Loucy (cell line): ENCODE measurements around the gene GLDC.

Source experiments
- H2AFZ ChIP-seq: fragments of 200-600 bp; sonication (generic); 2 replicates; pipeline ENCODE4 v1.6.0; 2016; ENCODE audit warnings: antibody characterized with exemption, mild to moderate bottlenecking, low read length, moderate library complexity
- H3F3A ChIP-seq: fragments of 200-600 bp; 2 replicates; pipeline ENCODE4 v1.6.0; 2016; ENCODE audit warnings: antibody characterized with exemption, low read depth, mild to moderate bottlenecking
- H3K27me3 ChIP-seq: fragments of 200-600 bp; sonication (generic); 2 replicates; pipeline ENCODE4 v1.6.1; 2014; ENCODE audit warnings: low read length, mild to moderate bottlenecking; ENCODE audit not compliant: insufficient read depth, poor library complexity, severe bottlenecking
- H3K36me3 ChIP-seq: fragments of 200-600 bp; sonication (generic); 2 replicates; pipeline ENCODE4 v1.6.1; 2016; ENCODE audit warnings: low read length; ENCODE audit not compliant: insufficient read depth
- H3K4me1 ChIP-seq: fragments of 200-600 bp; sonication (generic); 2 replicates; pipeline ENCODE4 v1.5.1; 2014; ENCODE audit warnings: low read length, mild to moderate bottlenecking; ENCODE audit not compliant: insufficient read depth, poor library complexity, severe bottlenecking
- H3K4me2 ChIP-seq: fragments of 200-600 bp; sonication (generic); 2 replicates; pipeline ENCODE4 v1.6.0; 2014; ENCODE audit warnings: antibody characterized with exemption, low read length, low read depth, mild to moderate bottlenecking; ENCODE audit not compliant: poor library complexity, severe bottlenecking
- H3K4me3 ChIP-seq: fragments of 200-600 bp; sonication (generic); 2 replicates; pipeline ENCODE4 v1.5.1; 2014; ENCODE audit warnings: low read length, mild to moderate bottlenecking, mixed read lengths; ENCODE audit not compliant: poor library complexity, severe bottlenecking
- H3K79me2 ChIP-seq: fragments of 200-600 bp; sonication (generic); 2 replicates; pipeline ENCODE4 v1.6.1; 2014; ENCODE audit warnings: low read length; ENCODE audit not compliant: insufficient read depth
- H3K9ac ChIP-seq: fragments of 200-600 bp; sonication (generic); 2 replicates; pipeline ENCODE4 v1.6.0; 2014; ENCODE audit warnings: mild to moderate bottlenecking, low read depth, low read length, moderate library complexity; ENCODE audit not compliant: poor library complexity, severe bottlenecking
- H3K9me2 ChIP-seq: fragments of 200-600 bp; sonication (generic); replicated peaks from 2 replicates; pipeline ENCODE4 v1.6.1; 2016; ENCODE audit warnings: low read depth, low read length, mixed read lengths
- H3K9me3 ChIP-seq: fragments of 200-600 bp; sonication (generic); 2 replicates; pipeline ENCODE4 v1.6.1; 2014; ENCODE audit warnings: mild to moderate bottlenecking, antibody characterized with exemption, low read length, low read depth; ENCODE audit not compliant: insufficient read depth
- H4K20me1 ChIP-seq: fragments of 200-600 bp; sonication (generic); 2 replicates; pipeline ENCODE4 v1.6.0; 2014; ENCODE audit warnings: antibody characterized with exemption, low read length, mild to moderate bottlenecking; ENCODE audit not compliant: insufficient read depth, poor library complexity, severe bottlenecking
- EZH2phosphoT487 ChIP-seq: fragments of 200-600 bp; IDR thresholded peaks from 2 replicates; pipeline ENCODE4 v1.6.1; 2018; ENCODE audit warnings: antibody characterized with exemption, mild to moderate bottlenecking, moderate library complexity, borderline replicate concordance
- TF ChIP-seq, protein P1 (sequence below): fragments of 200-600 bp; sonication (generic); conservative IDR thresholded peaks from 2 replicates; pipeline ENCODE4 v1.5.1; 2014; ENCODE audit warnings: mild to moderate bottlenecking, antibody characterized with exemption, low read length

The GLDC gene

DNA sequence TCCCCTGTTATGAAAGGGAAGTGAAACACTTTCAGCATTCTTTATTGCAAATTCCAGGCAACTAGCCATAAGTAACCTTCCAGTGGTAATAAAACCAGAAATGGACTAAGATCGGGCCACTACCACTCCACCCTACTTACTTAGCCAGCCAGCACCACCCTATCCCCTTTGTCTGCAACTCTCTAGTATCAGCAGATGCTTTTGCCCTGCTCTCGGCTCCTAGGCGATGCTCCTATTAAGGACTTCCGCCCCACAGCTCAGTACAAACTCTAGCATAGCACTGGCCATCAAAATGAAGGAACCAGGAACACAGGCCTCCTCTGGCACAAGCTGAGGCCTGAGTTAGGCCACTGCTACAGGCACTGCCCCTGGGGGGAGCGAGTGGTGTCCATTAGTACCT, 81.2 kb downstream of the GLDC start:
- H3K9me3 ChIP-seq, result no peaks in the 10 kb centered on the region
- no peak overlapping the region for H3K4me2 ChIP-seq
- H3K79me2 ChIP-seq, result no peaks in the 10 kb centered on the region
- no peaks in the 10 kb centered on the region for H3K9me2 ChIP-seq
- no peak overlapping the region for H2AFZ ChIP-seq
- no peaks in the 10 kb centered on the region for H3K36me3 ChIP-seq
- H3K4me1 ChIP-seq, result no peaks in the 10 kb centered on the region
- TF ChIP-seq, protein P1, sequence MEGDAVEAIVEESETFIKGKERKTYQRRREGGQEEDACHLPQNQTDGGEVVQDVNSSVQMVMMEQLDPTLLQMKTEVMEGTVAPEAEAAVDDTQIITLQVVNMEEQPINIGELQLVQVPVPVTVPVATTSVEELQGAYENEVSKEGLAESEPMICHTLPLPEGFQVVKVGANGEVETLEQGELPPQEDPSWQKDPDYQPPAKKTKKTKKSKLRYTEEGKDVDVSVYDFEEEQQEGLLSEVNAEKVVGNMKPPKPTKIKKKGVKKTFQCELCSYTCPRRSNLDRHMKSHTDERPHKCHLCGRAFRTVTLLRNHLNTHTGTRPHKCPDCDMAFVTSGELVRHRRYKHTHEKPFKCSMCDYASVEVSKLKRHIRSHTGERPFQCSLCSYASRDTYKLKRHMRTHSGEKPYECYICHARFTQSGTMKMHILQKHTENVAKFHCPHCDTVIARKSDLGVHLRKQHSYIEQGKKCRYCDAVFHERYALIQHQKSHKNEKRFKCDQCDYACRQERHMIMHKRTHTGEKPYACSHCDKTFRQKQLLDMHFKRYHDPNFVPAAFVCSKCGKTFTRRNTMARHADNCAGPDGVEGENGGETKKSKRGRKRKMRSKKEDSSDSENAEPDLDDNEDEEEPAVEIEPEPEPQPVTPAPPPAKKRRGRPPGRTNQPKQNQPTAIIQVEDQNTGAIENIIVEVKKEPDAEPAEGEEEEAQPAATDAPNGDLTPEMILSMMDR, result no peak
- TF ChIP-seq EZH2phosphoT487, result no peak
- no peaks in the 10 kb centered on the region for H3F3A ChIP-seq
- H3K27me3 ChIP-seq, result no peaks in the 10 kb centered on the region
- H3K4me3 ChIP-seq, result no peak overlapping the region
- H3K9ac ChIP-seq, result no peak overlapping the region
- no peaks in the 10 kb centered on the region for H4K20me1 ChIP-seq

DNA sequence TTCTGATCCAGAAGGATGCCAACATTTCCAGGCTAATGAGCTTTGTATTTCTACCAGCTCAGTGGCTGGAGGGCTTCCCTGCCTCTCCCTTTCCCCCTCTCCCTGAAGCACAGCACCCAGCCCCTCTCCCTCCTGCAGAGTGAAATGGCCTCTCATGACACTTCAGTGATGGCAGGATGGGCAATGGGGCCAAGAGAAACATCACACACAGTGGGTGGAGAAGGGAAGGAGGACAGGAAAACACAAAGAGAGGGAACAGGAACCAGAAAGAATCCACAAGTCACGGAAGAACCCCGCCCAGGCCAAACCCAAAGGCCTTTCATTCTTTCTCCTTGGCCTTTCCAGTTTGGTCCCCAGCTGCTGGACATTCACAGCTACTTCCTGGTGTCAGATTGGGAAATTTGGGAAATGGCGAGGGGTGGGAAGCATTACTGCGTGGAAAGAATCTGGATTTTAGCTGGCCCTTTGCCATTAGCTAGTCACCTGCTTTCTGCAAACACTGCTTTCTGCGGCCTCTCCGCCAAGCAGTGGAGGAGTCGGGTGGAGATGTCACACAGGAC, 82.6 kb downstream of the GLDC start:
- H3K36me3 ChIP-seq, result no peaks in the 10 kb centered on the region

DNA sequence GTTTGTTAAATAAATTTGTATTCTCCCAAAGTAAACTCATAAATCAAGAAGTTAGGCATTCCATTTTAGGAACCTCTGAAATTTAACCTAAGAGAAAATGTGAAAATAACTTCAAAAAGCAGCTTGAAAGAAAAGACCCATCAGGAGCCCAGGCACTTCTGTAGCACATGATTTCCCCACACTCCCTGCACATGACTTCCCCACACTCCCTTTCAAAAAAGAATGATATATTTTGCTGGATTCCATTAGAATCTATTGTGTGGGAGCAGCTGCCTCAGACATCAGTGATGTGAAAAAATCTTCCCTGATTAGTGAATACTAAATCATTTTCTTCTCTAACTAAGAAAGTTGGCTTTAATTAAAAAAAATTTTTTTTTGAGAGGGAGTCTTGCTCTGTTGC, 83.3 kb downstream of the GLDC start:
- Histone ChIP-seq H3K79me2 (no peaks in the 10 kb centered on the region), H3K9me3 (no peaks in the 10 kb centered on the region), H2AFZ (no peak overlapping the region), H3K36me3 (no peaks in the 10 kb centered on the region), H3F3A (no peaks in the 10 kb centered on the region), H4K20me1 (no peaks in the 10 kb centered on the region), H3K9me2 (no peaks in the 10 kb centered on the region), H3K27me3 (no peaks in the 10 kb centered on the region), H3K9ac (no peak overlapping the region), H3K4me1 (no peaks in the 10 kb centered on the region), H3K4me3 (no peak overlapping the region), H3K4me2 (no peak overlapping the region)
- TF ChIP-seq, protein P1, result no peak
- TF ChIP-seq EZH2phosphoT487, result no peak

More for the DNA sequence above, 82.6 kb downstream of the GLDC start:
- no peaks in the 10 kb centered on the region for H4K20me1 ChIP-seq
- no peak for TF ChIP-seq EZH2phosphoT487
- TF ChIP-seq, protein P1, result no peak
- H3K9me3 ChIP-seq, result no peaks in the 10 kb centered on the region
- H3K4me3 ChIP-seq, result no peak overlapping the region
- H3K27me3 ChIP-seq, result no peaks in the 10 kb centered on the region
- H3K79me2 ChIP-seq, result no peaks in the 10 kb centered on the region
- H2AFZ ChIP-seq, result no peak overlapping the region
- H3K9ac ChIP-seq, result no peak overlapping the region
- H3F3A ChIP-seq, result no peaks in the 10 kb centered on the region
- H3K9me2 ChIP-seq, result no peaks in the 10 kb centered on the region
- no peaks in the 10 kb centered on the region for H3K4me1 ChIP-seq
- no peak overlapping the region for H3K4me2 ChIP-seq
